HG03439 (cell line): Measurements from ENCODE around the gene TMEM255B.
"Not testable (repeated sequence)": the region's sequence is repeated elsewhere in the genome, so short reads cannot be mapped to it uniquely, and the experiment has no call there.

Experiments
- ATAC-seq: cut with Tn5 transposase; IDR thresholded peaks from one replicate; pipeline ENCODE4 v1.9.1; 2021; ENCODE audit warnings: mild to moderate bottlenecking, moderate library complexity; ENCODE audit not compliant: unreplicated experiment

TMEM255B gene

GRCh38 chr13:113815151-113816058, 56.4 kb downstream of the TMEM255B start:
- no peak for ATAC-seq

DNA sequence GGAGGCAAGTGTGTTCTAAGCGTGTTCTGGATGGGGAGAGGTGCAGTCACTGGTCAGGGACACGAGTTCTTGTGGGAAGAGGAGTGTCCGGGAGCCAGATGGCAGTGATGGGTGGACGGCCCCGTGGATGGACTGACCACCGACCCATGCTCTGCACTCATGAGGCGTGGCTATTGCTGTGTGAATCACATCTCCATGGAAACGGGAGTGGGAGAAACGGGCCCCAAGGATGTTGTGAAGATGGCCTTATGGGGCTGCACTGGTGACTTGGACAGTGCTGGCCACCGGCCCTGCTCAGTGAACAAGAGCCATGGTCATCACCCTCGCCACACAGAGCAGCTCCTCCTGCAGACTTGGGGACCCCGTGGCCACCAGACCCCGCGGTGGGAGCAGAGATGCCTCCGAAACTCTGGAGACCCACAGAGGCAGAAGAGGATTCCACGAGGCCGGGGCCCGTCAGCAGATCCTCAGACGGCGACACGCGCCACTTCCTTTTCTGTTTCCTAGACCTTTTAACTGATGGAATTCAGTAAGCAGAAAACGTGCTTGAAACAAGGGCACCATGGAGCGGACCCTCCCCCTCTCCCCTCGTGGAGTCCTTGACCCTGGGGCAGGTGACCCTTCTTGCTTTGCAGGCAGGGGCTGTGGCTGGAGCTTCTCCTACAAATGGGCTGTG, 57.4 kb downstream of the TMEM255B start:
- no peak for ATAC-seq

GRCh38 chr13:113816946-113817859, 58.2 kb downstream of the TMEM255B start:
- ATAC-seq = no peak

DNA sequence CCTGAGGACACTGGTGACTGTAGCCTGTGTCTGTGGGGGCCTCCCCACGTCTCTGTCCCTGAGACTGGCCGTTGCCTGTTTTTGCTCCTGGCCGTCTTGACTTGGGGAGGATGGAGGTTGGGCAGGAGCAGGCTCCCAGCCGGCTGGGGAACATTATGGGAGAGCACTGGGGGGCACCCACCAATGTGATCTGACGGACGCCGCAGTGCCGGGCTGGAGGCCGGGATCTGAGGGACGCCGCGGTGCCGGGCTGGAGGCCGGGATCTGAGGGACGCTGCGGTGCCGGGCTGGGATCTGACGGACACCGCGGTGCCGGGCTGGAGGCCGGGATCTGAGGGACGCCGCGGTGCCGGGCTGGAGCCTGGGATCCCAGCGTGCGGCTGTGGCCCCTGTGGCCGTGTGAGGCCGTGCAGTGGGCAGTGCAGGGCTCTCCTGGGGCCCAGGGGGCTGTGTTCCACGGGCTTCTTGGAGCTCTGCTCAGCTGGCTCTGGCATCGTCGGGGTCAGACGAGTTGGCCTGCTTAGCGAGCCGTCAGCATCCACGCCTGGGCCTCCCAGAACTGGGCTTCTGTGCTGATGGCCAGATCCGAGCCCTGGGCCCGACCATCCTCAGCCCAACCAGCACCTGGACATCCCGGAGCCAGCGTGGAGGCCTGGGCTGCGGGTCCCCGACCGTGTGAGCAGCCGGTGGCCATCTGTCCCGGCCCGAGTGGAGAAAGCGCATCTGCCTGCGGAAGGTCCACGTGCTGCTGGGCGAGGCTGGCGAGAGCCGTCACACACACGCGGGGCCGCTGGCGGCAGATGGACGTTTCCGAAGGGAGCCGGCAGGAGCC, 59.0 kb downstream of the TMEM255B start:
- no peak for ATAC-seq

DNA sequence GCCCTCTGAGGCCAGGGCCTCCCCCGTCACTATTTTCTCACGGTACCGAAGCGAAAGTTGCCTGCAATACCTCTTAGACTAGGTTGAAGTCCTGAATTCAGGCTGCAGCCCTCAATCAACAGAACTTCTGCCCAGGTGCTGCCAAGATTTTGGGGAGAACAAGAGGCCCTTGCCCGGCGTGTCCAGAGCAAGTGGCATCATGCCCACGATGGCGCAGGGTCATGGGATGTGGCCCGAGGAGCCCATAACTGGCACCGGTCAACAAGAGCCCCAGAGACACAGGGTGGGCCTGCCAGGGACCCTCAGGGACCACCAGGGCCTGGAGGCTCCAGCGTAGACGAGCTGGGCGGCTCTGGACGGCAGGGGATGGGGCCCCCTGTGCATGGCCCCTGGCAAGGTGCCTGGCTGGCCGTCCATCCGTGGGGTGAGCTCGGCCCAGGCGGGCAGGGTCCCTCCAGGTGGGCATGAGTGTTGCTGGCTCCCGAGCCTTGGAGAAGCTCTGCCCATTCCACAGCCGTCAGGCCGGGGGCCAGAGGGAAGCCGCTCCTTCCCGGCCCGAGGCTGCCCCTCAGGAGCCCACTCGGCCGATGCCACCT, 59.8 kb downstream of the TMEM255B start:
- ATAC-seq = no peak

GRCh38 chr13:113819341-113819730, 60.3 kb downstream of the TMEM255B start:
- ATAC-seq = no peak

DNA sequence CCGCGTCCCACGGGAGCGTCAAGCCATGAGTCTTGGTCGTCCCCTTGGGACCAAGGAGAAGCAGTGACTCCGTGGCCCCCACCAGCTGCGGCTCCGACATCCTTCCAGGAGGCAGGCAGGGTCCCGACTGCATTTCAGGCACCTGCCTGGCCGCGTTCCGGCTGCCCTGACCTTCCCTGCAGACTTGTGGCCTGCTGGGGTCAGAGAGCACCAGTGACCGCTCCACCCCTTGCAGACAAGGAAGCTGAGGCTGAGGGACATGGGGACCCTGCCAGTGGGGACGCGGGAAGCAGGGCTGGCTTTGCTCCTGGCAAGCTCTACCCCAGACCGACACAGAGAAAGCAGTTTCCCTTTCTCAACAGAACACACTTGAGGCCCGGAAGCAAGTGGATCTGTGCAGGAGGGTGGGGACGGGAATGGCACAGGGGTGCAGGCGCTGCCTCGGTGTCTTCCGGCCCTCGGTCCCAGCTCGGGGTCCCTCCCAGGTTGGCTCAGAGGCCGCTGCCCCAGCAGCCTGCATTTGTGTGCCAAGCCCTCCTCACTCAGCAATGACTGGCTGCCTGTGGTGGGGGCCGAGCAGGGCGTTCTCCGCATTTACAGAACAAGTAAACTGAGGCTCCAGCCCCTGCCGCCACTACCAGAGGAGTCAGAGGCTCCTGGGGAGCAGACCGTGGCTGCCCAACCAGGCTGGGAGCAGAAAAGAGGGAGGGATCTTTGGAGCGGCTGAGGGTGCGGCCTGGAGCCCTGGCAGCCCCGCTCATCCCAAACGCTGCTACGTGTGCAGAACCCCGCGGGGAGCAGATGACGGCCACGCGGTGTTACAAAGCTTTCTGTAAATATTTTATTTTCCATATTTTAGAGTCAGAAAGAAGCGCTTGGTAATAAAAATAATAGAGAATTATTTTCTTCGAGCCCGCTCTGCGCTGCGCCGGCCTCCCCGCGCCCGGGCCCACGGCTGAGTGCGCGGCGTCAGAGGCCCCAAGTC, 61.0 kb downstream of the TMEM255B start:
- ATAC-seq = no peak

DNA sequence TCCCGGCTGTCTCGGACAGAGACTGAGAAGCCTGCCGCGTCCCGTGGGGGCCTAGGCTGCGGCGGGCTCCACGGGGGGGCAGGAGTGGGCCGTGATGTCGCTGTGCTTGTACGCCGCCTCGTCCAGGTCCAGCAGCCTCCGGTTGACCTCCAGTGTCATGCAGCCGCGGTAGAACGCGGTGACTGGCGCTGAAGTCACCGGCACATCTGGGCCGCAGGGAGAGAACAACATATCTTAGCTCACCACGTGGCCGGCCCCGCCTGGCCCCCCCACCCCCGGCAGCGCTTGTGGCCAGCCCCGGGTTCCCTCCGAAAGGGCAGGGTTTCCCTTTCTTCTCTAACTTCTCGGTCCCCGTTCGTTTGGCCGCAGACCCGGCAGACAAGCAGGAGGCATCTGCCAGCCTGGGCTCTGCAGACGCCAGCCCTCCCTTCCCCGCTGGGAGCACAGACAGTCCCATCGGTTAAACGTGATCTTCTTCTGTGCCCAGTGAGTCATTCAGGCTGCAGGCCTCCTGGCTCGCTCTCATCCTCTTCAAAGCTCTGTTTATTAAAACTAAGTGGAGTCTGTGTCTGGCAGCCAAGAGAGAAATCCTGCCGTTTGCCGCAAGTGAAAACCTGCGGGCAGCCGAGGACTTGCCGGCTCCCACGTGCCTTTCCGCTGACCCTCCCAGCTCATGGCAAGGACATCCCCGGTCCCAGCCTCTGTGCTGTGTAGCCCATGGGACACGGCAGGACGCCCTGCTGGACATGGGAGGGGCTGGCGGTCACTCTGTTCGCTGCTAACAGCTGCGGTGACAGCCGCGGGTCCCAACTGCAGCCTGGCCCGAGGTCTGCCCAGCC, 62.0 kb downstream of the TMEM255B start:
- ATAC-seq = no peak

DNA sequence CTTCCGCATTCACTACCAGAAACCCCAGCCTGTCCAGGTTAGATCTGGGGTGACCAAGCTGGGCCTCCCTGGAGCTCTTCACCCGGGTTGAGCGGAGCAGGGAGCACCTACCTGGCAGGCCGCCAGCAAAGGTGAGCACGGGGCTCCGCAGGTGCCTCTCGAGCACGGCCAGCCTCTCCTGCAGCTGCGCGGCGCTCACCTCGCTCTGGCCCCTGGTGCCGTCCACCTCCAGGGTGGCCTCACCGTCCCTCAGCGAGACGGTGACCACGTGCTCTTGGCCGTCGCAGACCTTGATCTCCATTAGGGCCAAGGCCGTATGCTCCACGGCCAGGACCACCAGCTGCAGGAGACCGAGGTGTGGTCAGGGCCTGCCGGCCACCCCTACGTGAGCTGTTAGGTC, 62.8 kb downstream of the TMEM255B start:
- ATAC-seq = no peak

GRCh38 chr13:113822266-113822665, 63.2 kb downstream of the TMEM255B start:
- ATAC-seq = no peak

DNA sequence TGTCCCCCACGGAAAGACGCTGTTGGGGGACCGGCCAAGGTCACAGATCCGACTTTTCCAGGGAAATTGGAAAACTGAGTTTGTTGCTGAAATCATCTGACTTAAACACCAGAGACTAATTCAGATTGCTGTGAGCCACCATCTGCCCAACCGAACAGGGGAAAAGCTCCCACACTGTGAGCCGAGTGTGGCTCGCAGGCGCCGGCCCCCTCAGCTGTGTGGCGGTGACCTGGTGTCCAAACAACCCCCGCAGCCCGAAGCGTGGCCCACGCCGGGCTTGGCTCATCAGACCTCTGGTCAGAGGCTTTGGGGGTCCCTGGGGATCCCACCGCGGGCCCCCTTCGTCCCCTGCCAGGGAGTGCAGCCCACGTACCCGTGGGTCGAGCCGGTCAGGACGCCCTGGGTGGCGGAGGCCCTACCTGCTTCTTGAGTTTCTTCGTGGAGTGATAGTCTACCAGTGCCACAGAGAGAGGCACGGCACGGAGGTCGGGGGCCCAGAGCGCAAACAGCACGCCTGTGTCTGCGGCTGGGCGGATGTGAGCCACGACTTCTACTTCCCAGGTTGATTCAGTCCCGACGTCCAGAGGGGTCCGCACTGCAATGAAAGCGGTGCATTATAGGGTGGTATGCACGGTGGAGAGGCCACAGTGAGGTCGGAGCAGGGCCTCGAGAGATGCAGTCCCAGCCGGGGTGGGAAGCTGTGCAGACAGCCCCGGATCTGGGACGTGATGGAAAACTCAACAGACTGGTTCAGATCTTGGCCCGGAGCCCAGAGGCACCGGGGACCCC, 64.1 kb downstream of the TMEM255B start:
- no peak for ATAC-seq

DNA sequence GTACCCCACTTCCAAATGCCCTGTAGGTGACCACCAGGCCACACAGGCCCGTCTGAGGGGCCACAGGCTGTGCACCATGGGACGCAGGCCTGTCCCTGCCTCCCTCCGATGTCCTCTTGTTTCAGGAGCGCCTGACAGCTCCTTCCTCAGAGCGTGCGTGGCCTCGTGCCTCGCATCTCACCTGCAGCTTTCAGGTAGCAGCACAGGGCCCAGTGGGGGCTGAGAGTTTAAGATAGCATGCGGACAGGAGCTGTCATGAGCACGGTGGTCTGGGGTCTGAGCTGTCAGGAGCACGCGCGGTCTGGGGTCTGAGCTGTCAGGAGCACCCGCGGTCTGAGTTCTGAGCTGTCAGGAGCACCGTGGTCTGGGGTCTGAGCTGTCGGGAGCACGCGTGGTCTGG, 64.7 kb downstream of the TMEM255B start:
- no peak for ATAC-seq

GRCh38 chr13:113825841-113826240, 66.8 kb downstream of the TMEM255B start:
- ATAC-seq = no peak

DNA sequence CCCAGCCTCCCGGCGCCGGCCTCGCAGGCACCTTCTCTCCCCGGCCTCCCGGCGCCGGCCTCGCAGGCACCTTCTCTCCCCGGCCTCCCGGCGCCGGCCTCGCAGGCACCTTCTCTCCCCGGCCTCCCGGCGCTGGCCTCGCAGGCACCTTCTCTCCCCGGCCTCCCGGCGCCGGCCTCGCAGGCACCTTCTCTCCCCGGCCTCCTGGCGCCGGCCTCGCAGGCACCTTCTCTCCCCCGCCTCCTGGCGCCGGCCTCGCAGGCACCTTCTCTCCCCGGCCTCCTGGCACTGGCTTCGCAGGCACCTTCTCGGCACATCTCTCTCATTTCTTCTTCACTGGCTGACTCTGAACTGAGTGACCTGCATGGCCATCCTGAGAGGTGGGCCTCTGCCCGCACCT, 67.4 kb downstream of the TMEM255B start:
- not testable (repeated sequence) for ATAC-seq

DNA sequence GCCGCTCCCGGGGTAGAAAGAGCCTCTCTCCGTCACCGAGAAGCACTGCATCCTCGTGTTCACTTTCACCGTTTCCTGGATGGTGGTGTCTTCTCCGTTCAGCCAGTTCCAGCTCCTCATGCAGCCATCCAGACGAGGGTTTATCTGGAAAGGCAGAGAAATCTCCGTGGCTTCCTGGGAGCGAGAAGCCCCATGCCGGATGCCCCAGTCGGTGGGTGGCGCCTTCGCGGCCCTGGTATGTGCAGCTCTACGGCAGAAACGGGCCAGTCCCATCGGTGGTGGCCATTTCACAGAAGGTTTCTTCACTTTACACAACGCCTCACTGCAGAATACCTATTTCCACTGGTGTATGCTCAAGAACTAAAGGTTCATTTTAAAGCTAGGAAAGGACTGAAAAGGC, 68.0 kb downstream of the TMEM255B start:
- no peak for ATAC-seq

- ATAC-seq = no peak
These were observed 69.3 kb downstream of the TMEM255B start for GRCh38 chr13:113828282-113828825.
